Endodermal cell (in vitro differentiated cells): Measurements from ENCODE around the gene CPZ. TPM values are rescaled to one million over a fixed set of nuclear protein-coding genes. Genes with fewer than 3 reads are reported as not detected.

Experiments
- DNase-seq: peaks from one replicate; pipeline ENCODE4 v3.0.0-alpha.2; 2017
- H3K27ac ChIP-seq: 2 replicates; pipeline ENCODE4 v1.5.1; 2013; ENCODE audit warnings: mild to moderate bottlenecking, low read depth, low read length, moderate library complexity
- H3K27me3 ChIP-seq: 2 replicates; pipeline ENCODE4 v1.6.1; 2013; ENCODE audit warnings: mild to moderate bottlenecking, low read length, moderate library complexity; ENCODE audit not compliant: insufficient read depth, control insufficient read depth, poor library complexity, severe bottlenecking
- H3K36me3 ChIP-seq: 2 replicates; pipeline ENCODE4 v1.7.0; 2013; ENCODE audit warnings: mild to moderate bottlenecking, low read length, moderate library complexity; ENCODE audit not compliant: control insufficient read depth, insufficient read depth
- H3K4me1 ChIP-seq: one replicate; pipeline ENCODE4 v1.7.0; 2013; ENCODE audit warnings: low read length; ENCODE audit not compliant: control insufficient read depth, insufficient read depth
- H3K4me3 ChIP-seq: 2 replicates; pipeline ENCODE4 v1.5.1; 2013; ENCODE audit warnings: mild to moderate bottlenecking, low read length, moderate library complexity
- H3K9ac ChIP-seq: 2 replicates; pipeline ENCODE4 v1.6.1; 2013; ENCODE audit warnings: mild to moderate bottlenecking, low read length, moderate library complexity; ENCODE audit not compliant: poor library complexity, severe bottlenecking; ENCODE audit errors: extremely low read depth
- H3K9me3 ChIP-seq: 2 replicates; pipeline ENCODE4 v1.6.1; 2013; ENCODE audit warnings: mild to moderate bottlenecking, low read length, moderate library complexity; ENCODE audit not compliant: control insufficient read depth
- H3K27ac Mint-ChIP-seq: 2 replicates; pipeline ENCODE4 v1.8.0; 2020; ENCODE audit warnings: mixed read lengths
- H3K27me3 Mint-ChIP-seq: 2 replicates; pipeline ENCODE4 v1.8.0; 2021; ENCODE audit warnings: mild to moderate bottlenecking, mixed read lengths; ENCODE audit not compliant: insufficient read depth
- H3K36me3 Mint-ChIP-seq: 2 replicates; pipeline ENCODE4 v1.8.0; 2020; ENCODE audit warnings: low read depth, mixed read lengths
- H3K4me1 Mint-ChIP-seq: 2 replicates; pipeline ENCODE4 v1.8.0; 2020; ENCODE audit warnings: mixed read lengths
- H3K4me3 Mint-ChIP-seq: 2 replicates; pipeline ENCODE4 v1.8.0; 2020; ENCODE audit warnings: mild to moderate bottlenecking, moderate library complexity, mixed read lengths
- H3K9me3 Mint-ChIP-seq: 2 replicates; pipeline ENCODE4 v1.8.0; 2020; ENCODE audit warnings: mild to moderate bottlenecking, mixed read lengths
- CTCF ChIP-seq: fragments of 200-600 bp; sonication (generic); conservative IDR thresholded peaks from 2 replicates; pipeline ENCODE4 v1.5.0; 2021; ENCODE audit warnings: antibody characterized with exemption, mild to moderate bottlenecking
- WGBS, 2 experiments: methylation state at CpG; one replicate each; pipeline versions ENCODE4 v1.1.5 to v1.1.7; 2013; ENCODE audit warnings: missing lambda C conversion rate in 2 of 2, mixed read lengths in 1 of 2; ENCODE audit not compliant: insufficient coverage in 1 of 2, insufficient read length in 1 of 2; 5-methylcytosine and 5-hydroxymethylcytosine counted together
- total RNA-seq, 2 donors: library from RNA; stranded (reverse); fragmentation: NEBNext Ultra II Directional in 1 of 2; extraction: Animal tissue kit (Norgen Biotek cat#: 25700) in 1 of 2; gene quantifications; 2 replicates in 1 of 2; 3 replicates in 1 of 2; pipeline ENCODE4 v1.2.1, GENCODE V29; 2021

The CPZ gene
- total RNA-seq, 2 donors from 2014 or later = 23.9 to 33.6 TPM

GRCh38 chr4:8644461-8644891 lies 51.9 kb downstream of the CPZ start:
- Histone ChIP-seq H3K4me1 (no peaks in the 10 kb centered on the region), H3K36me3 (no peaks in the 10 kb centered on the region), H3K27me3 (no peaks in the 10 kb centered on the region), H3K27ac (no peak overlapping the region), H3K9me3 (no peaks in the 10 kb centered on the region), H3K9ac (no peak overlapping the region), H3K4me3 (no peak overlapping the region)
- WGBS, 2 experiments = 88 to 100% methylated on average over 2 to 9 of the region's 9 CpGs
- no peak overlapping the region for H3K27ac Mint-ChIP-seq
- H3K36me3 Mint-ChIP-seq = no peaks in the 10 kb centered on the region
- peak; percentile 47 for DNase-seq
- peaks cover 17% of the 10 kb centered on the region for H3K4me1 Mint-ChIP-seq
- no peak overlapping the region for H3K4me3 Mint-ChIP-seq
- peaks cover 63% of the 10 kb centered on the region for H3K27me3 Mint-ChIP-seq
- TF ChIP-seq CTCF = no peak
- no peaks in the 10 kb centered on the region for H3K9me3 Mint-ChIP-seq

GRCh38 chr4:8644966-8645752 lies 52.6 kb downstream of the CPZ start:
- TF ChIP-seq CTCF = no peak
- WGBS, 2 experiments = 90 to 94% methylated on average over 15 to 22 of the region's 22 CpGs
- Mint-ChIP-seq H3K4me3 (no peak overlapping the region), H3K36me3 (no peaks in the 10 kb centered on the region), H3K4me1 (peaks cover 17% of the 10 kb centered on the region), H3K27ac (no peak overlapping the region), H3K9me3 (no peaks in the 10 kb centered on the region), H3K27me3 (peaks cover 56% of the 10 kb centered on the region)
- no peak overlapping the region for H3K27ac ChIP-seq
- no peaks in the 10 kb centered on the region for H3K9me3 ChIP-seq
- no peaks in the 10 kb centered on the region for H3K27me3 ChIP-seq
- DNase-seq = peak; percentile 28
- H3K36me3 ChIP-seq = no peaks in the 10 kb centered on the region
- H3K4me3 ChIP-seq = no peak overlapping the region
- H3K9ac ChIP-seq = no peak overlapping the region
- no peaks in the 10 kb centered on the region for H3K4me1 ChIP-seq

GRCh38 chr4:8645753-8646124 lies 53.2 kb downstream of the CPZ start:
- no peak for DNase-seq
- 89 to 97% methylated on average over 12 to 16 of the region's 16 CpGs for WGBS, 2 experiments
- TF ChIP-seq CTCF = no peak
- Mint-ChIP-seq H3K4me3 (no peak overlapping the region), H3K36me3 (no peaks in the 10 kb centered on the region), H3K4me1 (peaks cover 17% of the 10 kb centered on the region), H3K9me3 (no peaks in the 10 kb centered on the region), H3K27ac (no peak overlapping the region), H3K27me3 (peaks cover 50% of the 10 kb centered on the region)
- no peaks in the 10 kb centered on the region for H3K36me3 ChIP-seq
- H3K27ac ChIP-seq = no peak overlapping the region
- no peak overlapping the region for H3K4me3 ChIP-seq
- H3K9me3 ChIP-seq = no peaks in the 10 kb centered on the region
- H3K4me1 ChIP-seq = no peaks in the 10 kb centered on the region
- H3K27me3 ChIP-seq = no peaks in the 10 kb centered on the region
- no peak overlapping the region for H3K9ac ChIP-seq
